K562 (cell line): Measurements from ENCODE around the gene DLAT. TPM values are rescaled to one million over a fixed set of nuclear protein-coding genes. Genes with fewer than 3 reads are reported as not detected.
A peak's percentile ranks its signal among the peaks of the same experiment; 100 is the strongest.

Source experiments
- CAMTA2 ChIP-seq: fragments of 250-450 bp; sonication (Bioruptor Pico); conservative IDR thresholded peaks from 2 replicates; pipeline ENCODE4 v1.5.1; 2022
- CBX5 ChIP-seq: IDR thresholded peaks from 2 replicates; pipeline ENCODE4 v1.6.1; 2014; ENCODE audit warnings: low read depth, borderline replicate concordance
- CCAR2 ChIP-seq: fragments of 200-400 bp; formaldehyde crosslinking; IDR thresholded peaks from 2 replicates; pipeline ENCODE4 v1.6.1; 2017; ENCODE audit warnings: mild to moderate bottlenecking, low read depth, low read length
- KLF13 ChIP-seq: fragments of 450-650 bp; IDR thresholded peaks from 2 replicates; pipeline ENCODE4 v1.6.1; 2016; ENCODE audit warnings: missing genetic modification characterization, low read depth, mild to moderate bottlenecking, missing compliant biosample characterization, moderate library complexity, borderline replicate concordance
- RBM34 ChIP-seq: fragments of 200-400 bp; formaldehyde crosslinking; IDR thresholded peaks from 2 replicates; pipeline ENCODE4 v1.6.1; 2018; ENCODE audit warnings: low read length, borderline replicate concordance; ENCODE audit not compliant: insufficient read depth
- SAFB ChIP-seq: fragments of 200-400 bp; formaldehyde crosslinking; IDR thresholded peaks from 2 replicates; pipeline ENCODE4 v1.6.1; 2017; ENCODE audit warnings: low read depth, low read length, borderline replicate concordance
- SMAD1 ChIP-seq: fragments of 150-350 bp; IDR thresholded peaks from 2 replicates; pipeline ENCODE4 v1.6.1; 2014; ENCODE audit warnings: low read length, low read depth; ENCODE audit not compliant: partially characterized antibody
- U2AF1 ChIP-seq: fragments of 200-400 bp; formaldehyde crosslinking; optimal IDR thresholded peaks from 2 replicates; pipeline ENCODE3; 2017; ENCODE audit warnings: mild to moderate bottlenecking, low read depth, low read length, moderate library complexity
- WHSC1 ChIP-seq: IDR thresholded peaks from one replicate; pipeline ENCODE4 v1.6.1; 2012; ENCODE audit warnings: low read length, control low read depth, inconsistent platforms
- ZKSCAN1 ChIP-seq: fragments of 150-350 bp; IDR thresholded peaks from 2 replicates; pipeline ENCODE4 v1.6.1; 2016; ENCODE audit warnings: low read depth, low read length
- ZNF354B ChIP-seq: fragments of 250-450 bp; sonication (Bioruptor Pico); IDR thresholded peaks from 2 replicates; pipeline ENCODE4 v1.4.0; 2020
- ZNF398 ChIP-seq: fragments of 250-450 bp; sonication (Bioruptor Pico); IDR thresholded peaks from 2 replicates; pipeline ENCODE4 v1.8.0; 2021; ENCODE audit warnings: moderate library complexity, mild to moderate bottlenecking, inconsistent platforms
- ZNF586 ChIP-seq: fragments of 450-650 bp; formaldehyde crosslinking; conservative IDR thresholded peaks from 2 replicates; pipeline ENCODE4 v1.4.0; 2020; ENCODE audit warnings: mild to moderate bottlenecking, moderate library complexity
- polyA plus RNA-seq, 8 experiments: library from polyadenylated mRNA; depleted of rRNA in 4 of 8; stranded (reverse) in 5 of 8; unstranded in 3 of 8; fragments of >200 nt; fragmentation: Nextera tagmentation in 2 of 8; fragmentation: Illumina TruSeq in 1 of 8; extraction: Ambion mirVana in 2 of 8; extraction: Trizol in 1 of 8; gene quantifications; 2 replicates each; pipeline versions ENCODE4 v1.2.1 to v1.2.3, GENCODE V29; 2011 to 2014; ENCODE audit warnings: inconsistent platforms in 1 of 8, missing spikeins in 1 of 8
- total RNA-seq, 7 experiments: library from RNA; depleted of rRNA in 6 of 7; stranded (reverse); fragments of >200 nt in 6 of 7; fragmentation: Illumina TruSeq in 2 of 7; extraction: Trizol in 2 of 7; gene quantifications; 2 replicates each; pipeline versions ENCODE4 v1.2.1 to v1.2.3, GENCODE V29; 2011 to 2021; ENCODE audit warnings: low replicate concordance in 1 of 7
- TF ChIP-seq, protein P1 (sequence below): fragments of 250-450 bp; sonication (Bioruptor Pico); IDR thresholded peaks from 2 replicates; pipeline ENCODE4 v1.4.0; 2020
- TF ChIP-seq, protein P2 (sequence below): fragments of 450-650 bp; IDR thresholded peaks from 2 replicates; pipeline ENCODE4 v1.6.1; 2018; ENCODE audit warnings: mild to moderate bottlenecking, low read depth; ENCODE audit not compliant: partially characterized antibody
- TF ChIP-seq, protein P3 (sequence below): fragments of 450-650 bp; formaldehyde crosslinking; IDR thresholded peaks from 2 replicates; pipeline ENCODE4 v1.4.0; 2022; ENCODE audit warnings: missing genetic modification characterization

The DLAT gene
- total and polyA plus RNA-seq, 9 of the 15 experiments (the other 6 are each of a cell fraction or from before 2014, with no cell fraction given): 41.7 to 152 (median 105) TPM

DNA sequence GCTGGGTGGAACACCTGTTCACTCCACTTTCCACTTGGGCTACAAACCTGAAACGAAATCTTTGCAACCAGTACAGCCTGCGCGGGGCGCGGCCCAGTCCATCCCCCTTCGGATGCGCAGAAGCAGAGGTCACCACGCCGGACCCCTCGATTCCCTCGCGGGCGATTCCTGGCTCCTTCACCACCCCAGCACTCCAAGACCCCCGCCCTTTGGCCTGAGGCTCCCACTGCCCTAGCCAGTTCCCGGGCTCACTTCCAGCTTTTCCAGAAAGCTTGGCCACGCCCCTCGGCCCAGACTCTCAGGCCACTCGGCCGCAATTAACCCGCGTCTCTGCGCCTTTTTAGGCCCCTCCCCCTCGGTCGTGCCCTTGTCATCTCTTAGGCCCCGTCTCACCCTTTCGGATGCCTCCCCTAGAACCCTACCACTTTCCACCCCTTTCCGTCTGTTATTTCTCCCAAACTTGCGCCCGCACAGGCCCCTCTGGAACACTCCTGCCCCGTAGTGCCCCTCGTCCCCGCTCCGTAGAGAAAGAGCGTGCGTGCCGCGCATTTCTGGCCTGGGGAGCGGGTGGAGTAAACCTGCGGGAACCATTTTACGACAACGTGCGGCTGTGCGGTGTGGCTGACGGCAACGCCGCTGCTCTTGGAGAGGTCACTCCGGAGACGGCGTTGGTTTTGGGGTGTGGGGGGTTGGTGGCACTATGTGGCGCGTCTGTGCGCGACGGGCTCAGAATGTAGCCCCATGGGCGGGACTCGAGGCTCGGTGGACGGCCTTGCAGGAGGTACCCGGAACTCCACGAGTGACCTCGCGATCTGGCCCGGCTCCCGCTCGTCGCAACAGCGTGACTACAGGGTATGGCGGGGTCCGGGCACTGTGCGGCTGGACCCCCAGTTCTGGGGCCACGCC is at the start of gene DLAT (continued):
- TF ChIP-seq ZNF398 (CRISPR knock-in tag): no peak
- no peak for TF ChIP-seq RBM34
- TF ChIP-seq CCAR2: no peak
- peak; percentile 20 for TF ChIP-seq SMAD1
- TF ChIP-seq, protein P1, sequence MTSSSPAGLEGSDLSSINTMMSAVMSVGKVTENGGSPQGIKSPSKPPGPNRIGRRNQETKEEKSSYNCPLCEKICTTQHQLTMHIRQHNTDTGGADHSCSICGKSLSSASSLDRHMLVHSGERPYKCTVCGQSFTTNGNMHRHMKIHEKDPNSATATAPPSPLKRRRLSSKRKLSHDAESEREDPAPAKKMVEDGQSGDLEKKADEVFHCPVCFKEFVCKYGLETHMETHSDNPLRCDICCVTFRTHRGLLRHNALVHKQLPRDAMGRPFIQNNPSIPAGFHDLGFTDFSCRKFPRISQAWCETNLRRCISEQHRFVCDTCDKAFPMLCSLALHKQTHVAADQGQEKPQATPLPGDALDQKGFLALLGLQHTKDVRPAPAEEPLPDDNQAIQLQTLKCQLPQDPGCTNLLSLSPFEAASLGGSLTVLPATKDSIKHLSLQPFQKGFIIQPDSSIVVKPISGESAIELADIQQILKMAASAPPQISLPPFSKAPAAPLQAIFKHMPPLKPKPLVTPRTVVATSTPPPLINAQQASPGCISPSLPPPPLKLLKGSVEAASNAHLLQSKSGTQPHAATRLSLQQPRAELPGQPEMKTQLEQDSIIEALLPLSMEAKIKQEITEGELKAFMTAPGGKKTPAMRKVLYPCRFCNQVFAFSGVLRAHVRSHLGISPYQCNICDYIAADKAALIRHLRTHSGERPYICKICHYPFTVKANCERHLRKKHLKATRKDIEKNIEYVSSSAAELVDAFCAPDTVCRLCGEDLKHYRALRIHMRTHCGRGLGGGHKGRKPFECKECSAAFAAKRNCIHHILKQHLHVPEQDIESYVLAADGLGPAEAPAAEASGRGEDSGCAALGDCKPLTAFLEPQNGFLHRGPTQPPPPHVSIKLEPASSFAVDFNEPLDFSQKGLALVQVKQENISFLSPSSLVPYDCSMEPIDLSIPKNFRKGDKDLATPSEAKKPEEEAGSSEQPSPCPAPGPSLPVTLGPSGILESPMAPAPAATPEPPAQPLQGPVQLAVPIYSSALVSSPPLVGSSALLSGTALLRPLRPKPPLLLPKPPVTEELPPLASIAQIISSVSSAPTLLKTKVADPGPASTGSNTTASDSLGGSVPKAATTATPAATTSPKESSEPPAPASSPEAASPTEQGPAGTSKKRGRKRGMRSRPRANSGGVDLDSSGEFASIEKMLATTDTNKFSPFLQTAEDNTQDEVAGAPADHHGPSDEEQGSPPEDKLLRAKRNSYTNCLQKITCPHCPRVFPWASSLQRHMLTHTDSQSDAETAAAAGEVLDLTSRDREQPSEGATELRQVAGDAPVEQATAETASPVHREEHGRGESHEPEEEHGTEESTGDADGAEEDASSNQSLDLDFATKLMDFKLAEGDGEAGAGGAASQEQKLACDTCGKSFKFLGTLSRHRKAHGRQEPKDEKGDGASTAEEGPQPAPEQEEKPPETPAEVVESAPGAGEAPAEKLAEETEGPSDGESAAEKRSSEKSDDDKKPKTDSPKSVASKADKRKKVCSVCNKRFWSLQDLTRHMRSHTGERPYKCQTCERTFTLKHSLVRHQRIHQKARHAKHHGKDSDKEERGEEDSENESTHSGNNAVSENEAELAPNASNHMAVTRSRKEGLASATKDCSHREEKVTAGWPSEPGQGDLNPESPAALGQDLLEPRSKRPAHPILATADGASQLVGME: 0 out of 2 replicates have a peak, but pooled peaks have one; percentile 40
- TF ChIP-seq SAFB: no peak
- no peak for TF ChIP-seq ZNF354B (CRISPR knock-in tag)
- no peak for TF ChIP-seq CBX5
- peak; percentile 28; the same call in 1 of the 2 replicates for TF ChIP-seq ZKSCAN1
- TF ChIP-seq, protein P2, sequence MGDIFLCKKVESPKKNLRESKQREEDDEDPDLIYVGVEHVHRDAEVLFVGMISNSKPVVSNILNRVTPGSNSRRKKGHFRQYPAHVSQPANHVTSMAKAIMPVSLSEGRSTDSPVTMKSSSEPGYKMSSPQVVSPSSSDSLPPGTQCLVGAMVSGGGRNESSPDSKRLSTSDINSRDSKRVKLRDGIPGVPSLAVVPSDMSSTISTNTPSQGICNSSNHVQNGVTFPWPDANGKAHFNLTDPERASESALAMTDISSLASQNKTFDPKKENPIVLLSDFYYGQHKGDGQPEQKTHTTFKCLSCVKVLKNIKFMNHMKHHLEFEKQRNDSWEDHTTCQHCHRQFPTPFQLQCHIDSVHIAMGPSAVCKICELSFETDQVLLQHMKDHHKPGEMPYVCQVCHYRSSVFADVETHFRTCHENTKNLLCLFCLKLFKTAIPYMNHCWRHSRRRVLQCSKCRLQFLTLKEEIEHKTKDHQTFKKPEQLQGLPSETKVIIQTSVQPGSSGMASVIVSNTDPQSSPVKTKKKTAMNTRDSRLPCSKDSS: no peak
- no peak for TF ChIP-seq U2AF1
- TF ChIP-seq CAMTA2: no peak
- TF ChIP-seq, protein P3, sequence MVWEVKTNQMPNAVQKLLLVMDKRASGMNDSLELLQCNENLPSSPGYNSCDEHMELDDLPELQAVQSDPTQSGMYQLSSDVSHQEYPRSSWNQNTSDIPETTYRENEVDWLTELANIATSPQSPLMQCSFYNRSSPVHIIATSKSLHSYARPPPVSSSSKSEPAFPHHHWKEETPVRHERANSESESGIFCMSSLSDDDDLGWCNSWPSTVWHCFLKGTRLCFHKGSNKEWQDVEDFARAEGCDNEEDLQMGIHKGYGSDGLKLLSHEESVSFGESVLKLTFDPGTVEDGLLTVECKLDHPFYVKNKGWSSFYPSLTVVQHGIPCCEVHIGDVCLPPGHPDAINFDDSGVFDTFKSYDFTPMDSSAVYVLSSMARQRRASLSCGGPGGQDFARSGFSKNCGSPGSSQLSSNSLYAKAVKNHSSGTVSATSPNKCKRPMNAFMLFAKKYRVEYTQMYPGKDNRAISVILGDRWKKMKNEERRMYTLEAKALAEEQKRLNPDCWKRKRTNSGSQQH: peak; percentile 86
- TF ChIP-seq ZNF586 (CRISPR knock-in tag): no peak
- no peak for TF ChIP-seq WHSC1
- no peak; the same call in 1 of the 2 replicates for TF ChIP-seq KLF13 (tag)
